MCF 10A (cell line): ENCODE results near the gene DRAP1. TPM values are rescaled to one million over a fixed set of nuclear protein-coding genes. Genes with fewer than 3 reads are reported as not detected.
A peak's percentile ranks its signal among the peaks of the same experiment; 100 is the strongest.

Source experiments
- BruUV-seq: library from RNA; stranded (reverse); fragments of 400-500 nt; replicated peaks from 2 replicates; lab custom pipeline; 2021; lab: Mats Ljungman, UMichigan
- CTCF ChIA-PET: fragments of 300-600 bp; sonication (Branson Sonifier 250); formaldehyde crosslinking; extraction: SDS; loops from one replicate; lab custom pipeline; 2021; ENCODE audit warnings: antibody characterized with exemption, inconsistent platforms; lab: Yijun Ruan, JAX
- POLR2A ChIA-PET: fragments of 300-600, 350-650 bp; sonication (Branson Sonifier 250); formaldehyde crosslinking; extraction: SDS; loops from one replicate; lab custom pipeline; 2020; ENCODE audit warnings: antibody characterized with exemption, inconsistent platforms; lab: Yijun Ruan, JAX
- DNase-seq: peaks from one replicate; pipeline ENCODE4 v3.0.0-alpha.2; 2018; ENCODE audit not compliant: unreplicated experiment
- H3K27ac Mint-ChIP-seq: one replicate; pipeline ENCODE4 v1.8.0; 2022; ENCODE audit warnings: mild to moderate bottlenecking, low read depth, mixed read lengths; ENCODE audit not compliant: unreplicated experiment
- H3K27me3 Mint-ChIP-seq: one replicate; pipeline ENCODE4 v1.8.0; 2022; ENCODE audit warnings: mixed read lengths; ENCODE audit not compliant: insufficient read depth, unreplicated experiment
- H3K36me3 Mint-ChIP-seq: one replicate; pipeline ENCODE4 v1.8.0; 2022; ENCODE audit warnings: mild to moderate bottlenecking, moderate library complexity, mixed read lengths; ENCODE audit not compliant: insufficient read depth, unreplicated experiment
- H3K4me1 Mint-ChIP-seq: one replicate; pipeline ENCODE4 v1.8.0; 2022; ENCODE audit warnings: mixed read lengths; ENCODE audit not compliant: insufficient read depth, unreplicated experiment
- H3K4me3 Mint-ChIP-seq: one replicate; pipeline ENCODE4 v1.8.0; 2022; ENCODE audit warnings: mild to moderate bottlenecking, moderate library complexity, mixed read lengths; ENCODE audit not compliant: unreplicated experiment
- H3K9me3 Mint-ChIP-seq: one replicate; pipeline ENCODE4 v1.8.0; 2022; ENCODE audit warnings: mixed read lengths; ENCODE audit not compliant: unreplicated experiment
- intact Hi-C: fragments of 100-400 bp; cut with micrococcal nuclease; formaldehyde crosslinking; loops from 2 replicates; pipeline ENCODE4 v1.14.1; 2022
- total RNA-seq: library from RNA; stranded (reverse); gene quantifications from 2 replicates; pipeline ENCODE4 v1.2.3, GENCODE V29; 2022
- TF ChIP-seq, protein P1 (sequence below): fragments of 200-600 bp; IDR thresholded peaks from one replicate; pipeline ENCODE4 v1.8.0; 2022; ENCODE audit warnings: antibody characterized with exemption, mild to moderate bottlenecking; ENCODE audit not compliant: unreplicated experiment

The DRAP1 gene
- total RNA-seq, 1 experiment from 2014 or later, result 167 TPM

- Mint-ChIP-seq H3K4me3 (no peak overlapping the region), H3K27ac (no peak overlapping the region), H3K36me3 (peaks cover 43% of the 10 kb centered on the region), H3K4me1 (peaks cover 18% of the 10 kb centered on the region), H3K27me3 (no peaks in the 10 kb centered on the region), H3K9me3 (no peaks in the 10 kb centered on the region)
- DNase-seq, result no peak
- TF ChIP-seq, protein P1, sequence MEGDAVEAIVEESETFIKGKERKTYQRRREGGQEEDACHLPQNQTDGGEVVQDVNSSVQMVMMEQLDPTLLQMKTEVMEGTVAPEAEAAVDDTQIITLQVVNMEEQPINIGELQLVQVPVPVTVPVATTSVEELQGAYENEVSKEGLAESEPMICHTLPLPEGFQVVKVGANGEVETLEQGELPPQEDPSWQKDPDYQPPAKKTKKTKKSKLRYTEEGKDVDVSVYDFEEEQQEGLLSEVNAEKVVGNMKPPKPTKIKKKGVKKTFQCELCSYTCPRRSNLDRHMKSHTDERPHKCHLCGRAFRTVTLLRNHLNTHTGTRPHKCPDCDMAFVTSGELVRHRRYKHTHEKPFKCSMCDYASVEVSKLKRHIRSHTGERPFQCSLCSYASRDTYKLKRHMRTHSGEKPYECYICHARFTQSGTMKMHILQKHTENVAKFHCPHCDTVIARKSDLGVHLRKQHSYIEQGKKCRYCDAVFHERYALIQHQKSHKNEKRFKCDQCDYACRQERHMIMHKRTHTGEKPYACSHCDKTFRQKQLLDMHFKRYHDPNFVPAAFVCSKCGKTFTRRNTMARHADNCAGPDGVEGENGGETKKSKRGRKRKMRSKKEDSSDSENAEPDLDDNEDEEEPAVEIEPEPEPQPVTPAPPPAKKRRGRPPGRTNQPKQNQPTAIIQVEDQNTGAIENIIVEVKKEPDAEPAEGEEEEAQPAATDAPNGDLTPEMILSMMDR, result no peak
- POLR2A ChIA-PET, result interaction anchor here (0.9 to 9.9 kb wide), 7 partner anchors 13 to 173 kb away, joined by 3 to 222 read pairs (median 5); partner anchors contain the start of genes C11orf68, CFL1, FOSL1 and MUS81
- CTCF ChIA-PET, result interaction anchor here (0.6 to 9.0 kb wide), 27 partner anchors 11 to 457 kb away, joined by 3 to 203 read pairs (median 7); partner anchors contain the start of genes KAT5 and MUS81
- intact Hi-C loops, result no loop called here
- BruUV-seq, result TSS peak; percentile 1
Observed at GRCh38 chr11:65885808-65886536, 33.3 kb upstream of the DRAP1 start.

DNA sequence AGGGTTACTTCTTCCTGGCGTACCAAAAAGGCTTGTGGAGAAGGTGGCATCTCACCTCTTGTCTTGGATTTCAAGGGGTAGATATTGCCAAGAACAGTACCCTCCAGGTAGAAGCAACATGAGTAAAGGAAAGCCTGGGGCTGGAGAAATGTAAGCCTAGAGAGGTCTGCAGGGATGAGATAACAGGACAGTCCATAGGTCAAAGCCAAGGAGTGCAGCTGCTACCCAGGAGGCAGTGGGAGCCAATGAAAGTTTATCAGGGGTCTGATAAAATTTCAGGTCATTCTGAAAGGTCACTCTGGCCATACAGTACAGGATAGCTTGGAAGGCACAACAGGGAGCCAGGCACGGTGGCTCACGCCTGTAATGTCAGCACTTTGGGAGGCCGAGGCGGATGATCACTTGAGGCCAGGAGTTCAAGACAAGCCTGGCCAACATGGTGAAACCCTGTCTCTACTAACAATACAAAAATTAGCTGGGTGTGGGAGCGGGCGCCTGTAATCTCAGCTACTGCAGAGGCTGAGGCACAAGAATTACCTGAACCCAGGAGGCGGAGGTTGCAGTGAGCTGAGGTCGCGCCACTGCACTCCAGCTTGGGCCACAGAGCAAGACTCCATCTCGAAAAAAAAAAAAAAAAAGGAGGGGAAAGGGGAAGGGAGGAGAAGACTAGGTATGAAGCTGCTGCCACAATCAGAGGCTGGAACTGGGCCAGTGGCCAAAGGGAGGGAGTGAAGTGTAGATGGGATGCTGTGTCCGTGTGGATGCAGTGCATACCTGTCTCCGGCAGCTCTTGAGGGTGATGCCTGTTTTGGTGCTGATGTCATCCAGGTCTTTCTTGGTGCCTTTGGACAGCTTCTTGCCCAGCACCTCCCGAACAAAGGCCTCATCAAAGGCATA lies 32.2 kb upstream of the DRAP1 start:
- Mint-ChIP-seq H3K4me1 (peaks cover 19% of the 10 kb centered on the region), H3K36me3 (peaks cover 54% of the 10 kb centered on the region), H3K9me3 (no peaks in the 10 kb centered on the region), H3K4me3 (peak overlapping the region; percentile 90), H3K27ac (peak overlapping the region; percentile 90), H3K27me3 (no peaks in the 10 kb centered on the region)
- TF ChIP-seq, protein P1, result no peak
- no TSS peak for BruUV-seq
- ChIA-PET CTCF (interaction anchor here (0.6 to 9.0 kb wide), 23 partner anchors 8 to 637 kb away, joined by 3 to 203 read pairs (median 6); partner anchors contain the start of genes CATSPER1, CTSW, KAT5 and MUS81), POLR2A (interaction anchor here (0.6 to 9.9 kb wide), 16 partner anchors 9 to 175 kb away, joined by 3 to 222 read pairs (median 7); partner anchors contain the start of genes C11orf68, CFL1, EFEMP2 and FOSL1)
- DNase-seq, result no peak
- intact Hi-C loops, result no loop called here

DNA sequence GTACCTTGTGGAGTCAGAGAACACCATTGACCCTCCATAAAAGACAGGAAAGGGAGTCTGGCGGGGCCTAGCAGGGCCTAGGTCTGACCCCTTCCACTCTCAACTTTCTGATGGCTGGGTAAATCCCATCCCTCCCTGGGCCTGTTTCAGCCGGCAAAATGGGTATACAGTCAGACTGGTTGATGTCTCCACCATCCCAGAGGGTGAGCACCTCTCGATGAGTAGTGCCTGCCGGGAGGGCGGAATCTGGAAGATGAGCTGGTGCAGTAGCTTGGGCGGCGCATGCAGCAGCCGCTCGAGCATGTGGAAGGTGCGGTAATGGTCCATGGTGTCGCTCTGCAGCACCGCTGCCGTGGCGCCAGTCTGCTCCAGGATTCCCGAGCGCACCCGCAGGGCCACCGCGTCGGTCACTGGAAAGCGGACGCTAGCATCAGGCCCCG lies 31.5 kb upstream of the DRAP1 start:
- H3K27me3 Mint-ChIP-seq, result no peaks in the 10 kb centered on the region
- peak overlapping the region; percentile 90 for H3K27ac Mint-ChIP-seq
- H3K4me1 Mint-ChIP-seq, result peaks cover 26% of the 10 kb centered on the region
- intact Hi-C loops, result loop anchor here (1.0 to 2.0 kb wide), 2 partner anchors 73 to 102 kb away; partner anchors contain the start of gene SART1
- POLR2A ChIA-PET, result interaction anchor here (0.6 to 9.9 kb wide), 23 partner anchors 9 to 593 kb away, joined by 3 to 222 read pairs (median 13); partner anchors contain the start of genes BANF1, C11orf68, CFL1 and DPP3
- BruUV-seq, result TSS peak; percentile 1
- CTCF ChIA-PET, result interaction anchor here (0.6 to 9.0 kb wide), 27 partner anchors 9 to 441 kb away, joined by 3 to 203 read pairs (median 5); partner anchors contain the start of genes CATSPER1, CTSW, KAT5 and MUS81
- DNase-seq, result no peak
- TF ChIP-seq, protein P1, result no peak
- peaks cover 61% of the 10 kb centered on the region for H3K36me3 Mint-ChIP-seq
- no peaks in the 10 kb centered on the region for H3K9me3 Mint-ChIP-seq
- H3K4me3 Mint-ChIP-seq, result peak overlapping the region; percentile 90
